SK-N-SH treated with all-trans-retinoic acid at 6 μM for 48 hours (cell line): Measurements from ENCODE around the gene HIF3A.

Experiments used
- ARNTL ChIP-seq: fragments of 450-650 bp; formaldehyde crosslinking; IDR thresholded peaks from 2 replicates; pipeline ENCODE4 v1.5.0; 2020; ENCODE audit warnings: low read depth, mild to moderate bottlenecking, moderate library complexity, borderline replicate concordance
- BACH2 ChIP-seq: fragments of 250-450 bp; sonication (Bioruptor Pico); IDR thresholded peaks from 2 replicates; pipeline ENCODE4 v1.9.0; 2021; ENCODE audit warnings: mild to moderate bottlenecking, borderline replicate concordance
- CREB5 ChIP-seq: fragments of 250-450 bp; sonication (Bioruptor Pico); IDR thresholded peaks from 2 replicates; pipeline ENCODE4 v1.5.1; 2020; ENCODE audit warnings: low read depth, mild to moderate bottlenecking, moderate library complexity
- OSR1 ChIP-seq: fragments of 250-450 bp; sonication (Bioruptor Pico); IDR thresholded peaks from 2 replicates; pipeline ENCODE4 v1.8.0; 2022; ENCODE audit warnings: moderate library complexity, mild to moderate bottlenecking, inconsistent platforms
- PATZ1 ChIP-seq: fragments of 250-450 bp; sonication (Bioruptor Pico); IDR thresholded peaks from 2 replicates; pipeline ENCODE4 v1.8.0; 2020; ENCODE audit warnings: mild to moderate bottlenecking, moderate library complexity, borderline replicate concordance
- PPARA ChIP-seq: fragments of 250-450 bp; sonication (Bioruptor Pico); IDR thresholded peaks from 2 replicates; pipeline ENCODE4 v1.5.0; 2020; ENCODE audit warnings: mild to moderate bottlenecking, borderline replicate concordance
- TOX ChIP-seq: fragments of 250-450 bp; sonication (Bioruptor Pico); IDR thresholded peaks from 2 replicates; pipeline ENCODE4 v1.8.0; 2021; ENCODE audit warnings: mild to moderate bottlenecking, moderate library complexity, borderline replicate concordance
- ZNF565 ChIP-seq: fragments of 450-650 bp; formaldehyde crosslinking; conservative IDR thresholded peaks from 2 replicates; pipeline ENCODE4 v1.5.0; 2020; ENCODE audit warnings: low read depth, mild to moderate bottlenecking, moderate library complexity
- ZNF70 ChIP-seq: fragments of 450-650 bp; formaldehyde crosslinking; IDR thresholded peaks from 2 replicates; pipeline ENCODE4 v1.5.0; 2020; ENCODE audit warnings: mild to moderate bottlenecking, moderate library complexity

GRCh38 chr19:46270521-46271256 lies 26.2 kb upstream of the HIF3A start:
- TF ChIP-seq PPARA (CRISPR knock-in tag) (no peak), CREB5 (CRISPR knock-in tag) (no peak), ARNTL (CRISPR knock-in tag) (no peak), ZNF565 (CRISPR knock-in tag) (no peak), BACH2 (CRISPR knock-in tag) (no peak), OSR1 (CRISPR knock-in tag) (no peak), PATZ1 (CRISPR knock-in tag) (no peak), TOX (CRISPR knock-in tag) (no peak), ZNF70 (no peak)
